CD4-positive, alpha-beta T cell treated with Interleukin-15 for 4 hours (primary cell): ENCODE data around the gene RBM26.

Experiments
- DNase-seq: peaks from one replicate; pipeline ENCODE4 v3.0.0-alpha.2; 2020; ENCODE audit warnings: low spot score

RBM26 gene

DNA sequence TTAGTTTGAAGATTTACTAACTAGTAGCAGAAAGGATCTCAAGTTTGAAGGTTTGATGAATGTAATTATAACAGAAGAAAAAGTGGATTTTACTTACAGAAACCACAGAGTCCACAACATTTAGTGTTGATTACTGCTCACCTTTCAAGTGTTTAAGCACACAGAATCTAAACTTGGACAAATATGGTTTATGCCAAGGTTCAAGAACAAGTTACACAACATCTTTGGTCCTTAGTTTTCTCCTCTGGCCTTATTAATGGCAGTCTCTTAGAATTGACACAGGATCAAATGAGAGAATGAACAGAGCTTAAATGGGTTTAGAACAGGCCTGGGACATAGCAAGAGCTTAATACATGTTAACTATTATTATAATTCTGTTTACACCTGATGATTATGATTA is 133.0 kb downstream of the RBM26 start:
- DNase-seq, result no peak

DNA sequence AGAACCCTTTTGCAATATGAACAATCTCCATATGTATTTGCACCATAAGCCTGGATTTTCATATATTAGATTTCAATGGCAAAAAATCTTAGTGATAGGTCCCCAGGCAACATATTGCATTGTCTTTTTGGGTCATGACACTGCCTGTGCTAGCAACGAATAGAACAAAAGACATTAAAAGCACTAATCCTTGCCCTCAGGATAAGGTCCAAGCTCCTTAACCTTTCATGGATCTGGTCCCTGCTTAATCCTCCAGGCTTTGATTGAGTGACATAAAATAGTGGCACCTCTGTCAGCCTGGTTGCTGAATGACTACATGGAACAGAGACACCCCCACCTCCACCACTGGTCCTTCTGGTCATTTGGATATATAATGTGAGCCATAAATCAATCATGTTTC is 134.4 kb downstream of the RBM26 start:
- no peak for DNase-seq

DNA sequence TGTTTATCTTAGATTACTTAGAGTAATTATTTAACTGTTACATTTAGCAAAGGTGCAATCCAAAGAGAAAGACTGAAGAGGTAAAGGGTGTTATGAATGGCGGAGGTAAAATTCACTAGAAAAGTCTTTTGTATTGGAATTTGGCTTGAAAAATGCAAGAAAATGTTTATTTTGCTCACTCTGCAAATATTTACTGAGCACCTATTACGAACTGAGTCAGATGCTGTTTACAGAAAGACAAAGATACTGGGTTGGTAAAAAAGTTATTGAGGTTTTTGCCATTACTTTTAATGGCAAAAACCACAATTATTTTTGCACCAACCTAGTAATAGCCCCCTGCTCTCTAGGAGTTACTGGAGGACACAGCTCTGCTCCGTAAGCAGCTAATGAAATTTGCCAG is 135.2 kb downstream of the RBM26 start:
- DNase-seq, result no peak
